Tibial nerve (tissue), 4 donors: Measurements from ENCODE around the gene SFT2D3.

Experiments used
- EP300 ChIP-seq, 2 donors: sonication (generic); formaldehyde crosslinking; IDR thresholded peaks; one replicate each; pipeline ENCODE4 v1.6.1; 2017; ENCODE audit warnings: antibody characterized with exemption in 2 of 2, mild to moderate bottlenecking in 1 of 2
- POLR2A ChIP-seq, 2 donors: fragments of 450-650 bp; IDR thresholded peaks; one replicate each; pipeline ENCODE4 v1.6.1; 2017; ENCODE audit warnings: antibody characterized with exemption in 2 of 2, mild to moderate bottlenecking in 2 of 2, moderate library complexity in 2 of 2
- TF ChIP-seq, protein P1 (sequence below), 5 experiments: fragments of 200-600 bp in 3 of 5; fragments of 450-650 bp in 2 of 5; sonication (generic) in 3 of 5; IDR thresholded peaks; one replicate each; pipeline ENCODE4 v1.5.1; 2016 to 2019; ENCODE audit warnings: antibody characterized with exemption in 5 of 5, mild to moderate bottlenecking in 3 of 5, moderate library complexity in 2 of 5

GRCh38 chr2:127733816-127734537, 32.7 kb downstream of the SFT2D3 start:
- TF ChIP-seq, protein P1, sequence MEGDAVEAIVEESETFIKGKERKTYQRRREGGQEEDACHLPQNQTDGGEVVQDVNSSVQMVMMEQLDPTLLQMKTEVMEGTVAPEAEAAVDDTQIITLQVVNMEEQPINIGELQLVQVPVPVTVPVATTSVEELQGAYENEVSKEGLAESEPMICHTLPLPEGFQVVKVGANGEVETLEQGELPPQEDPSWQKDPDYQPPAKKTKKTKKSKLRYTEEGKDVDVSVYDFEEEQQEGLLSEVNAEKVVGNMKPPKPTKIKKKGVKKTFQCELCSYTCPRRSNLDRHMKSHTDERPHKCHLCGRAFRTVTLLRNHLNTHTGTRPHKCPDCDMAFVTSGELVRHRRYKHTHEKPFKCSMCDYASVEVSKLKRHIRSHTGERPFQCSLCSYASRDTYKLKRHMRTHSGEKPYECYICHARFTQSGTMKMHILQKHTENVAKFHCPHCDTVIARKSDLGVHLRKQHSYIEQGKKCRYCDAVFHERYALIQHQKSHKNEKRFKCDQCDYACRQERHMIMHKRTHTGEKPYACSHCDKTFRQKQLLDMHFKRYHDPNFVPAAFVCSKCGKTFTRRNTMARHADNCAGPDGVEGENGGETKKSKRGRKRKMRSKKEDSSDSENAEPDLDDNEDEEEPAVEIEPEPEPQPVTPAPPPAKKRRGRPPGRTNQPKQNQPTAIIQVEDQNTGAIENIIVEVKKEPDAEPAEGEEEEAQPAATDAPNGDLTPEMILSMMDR (IDR thresholded peaks at IDR 0.05): no peak
- no peak for TF ChIP-seq EP300 (IDR thresholded peaks at IDR 0.05)
- TF ChIP-seq POLR2A (IDR thresholded peaks at IDR 0.05): no peak
